GM18511 (cell line): ENCODE results near the gene ABCG1.

Source experiments
- ATAC-seq: cut with Tn5 transposase; IDR thresholded peaks from one replicate; pipeline ENCODE4 v1.9.1; 2021; ENCODE audit warnings: mild to moderate bottlenecking, moderate library complexity; ENCODE audit not compliant: unreplicated experiment

ABCG1 gene

DNA sequence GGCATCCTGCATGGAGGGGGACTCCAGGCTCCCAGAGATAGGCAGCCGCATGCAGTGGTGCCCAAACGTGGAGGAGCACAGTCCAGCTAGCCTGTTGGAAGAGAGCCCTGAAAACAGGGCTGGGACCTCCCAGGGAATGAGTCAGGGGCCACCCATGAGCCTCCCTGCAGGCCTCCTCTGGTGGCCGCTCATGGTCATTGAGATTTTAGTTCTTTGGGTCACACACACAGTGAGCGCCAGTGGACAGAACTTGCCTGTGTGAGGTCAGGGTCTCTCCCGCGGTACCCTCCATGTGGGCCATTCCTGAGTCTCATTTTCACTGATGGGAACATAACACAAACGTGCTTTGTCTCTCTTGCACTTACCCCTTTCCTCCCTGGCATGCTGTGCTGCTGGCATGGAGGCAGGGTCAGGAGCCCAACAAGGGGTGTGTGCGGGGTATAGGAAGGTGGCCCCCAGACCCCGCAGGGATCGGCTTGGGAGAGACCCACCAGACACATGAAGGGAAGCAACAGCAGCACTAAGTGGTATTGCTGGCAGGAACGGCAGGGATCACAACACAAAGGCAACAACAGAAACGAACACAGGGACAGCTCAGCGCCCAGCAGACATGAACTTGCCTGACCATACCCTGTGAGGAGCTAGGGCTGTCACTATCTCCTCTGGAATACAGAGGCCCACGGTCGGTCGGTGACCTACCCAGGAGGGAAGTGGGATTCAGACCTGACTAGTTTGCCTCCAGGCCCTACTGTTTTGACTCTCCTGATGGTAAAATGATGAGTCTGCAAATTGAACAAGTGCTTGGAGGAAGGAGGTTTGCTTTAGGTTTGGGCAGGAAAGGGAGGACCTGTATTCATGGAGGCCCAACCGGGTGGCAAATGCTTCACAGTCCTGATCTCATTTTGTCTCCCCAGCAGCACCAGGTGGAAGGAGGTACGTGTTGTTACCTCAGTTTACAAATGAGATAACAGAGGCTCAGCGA, 31.8 kb downstream of the ABCG1 start:
- ATAC-seq: no peak

DNA sequence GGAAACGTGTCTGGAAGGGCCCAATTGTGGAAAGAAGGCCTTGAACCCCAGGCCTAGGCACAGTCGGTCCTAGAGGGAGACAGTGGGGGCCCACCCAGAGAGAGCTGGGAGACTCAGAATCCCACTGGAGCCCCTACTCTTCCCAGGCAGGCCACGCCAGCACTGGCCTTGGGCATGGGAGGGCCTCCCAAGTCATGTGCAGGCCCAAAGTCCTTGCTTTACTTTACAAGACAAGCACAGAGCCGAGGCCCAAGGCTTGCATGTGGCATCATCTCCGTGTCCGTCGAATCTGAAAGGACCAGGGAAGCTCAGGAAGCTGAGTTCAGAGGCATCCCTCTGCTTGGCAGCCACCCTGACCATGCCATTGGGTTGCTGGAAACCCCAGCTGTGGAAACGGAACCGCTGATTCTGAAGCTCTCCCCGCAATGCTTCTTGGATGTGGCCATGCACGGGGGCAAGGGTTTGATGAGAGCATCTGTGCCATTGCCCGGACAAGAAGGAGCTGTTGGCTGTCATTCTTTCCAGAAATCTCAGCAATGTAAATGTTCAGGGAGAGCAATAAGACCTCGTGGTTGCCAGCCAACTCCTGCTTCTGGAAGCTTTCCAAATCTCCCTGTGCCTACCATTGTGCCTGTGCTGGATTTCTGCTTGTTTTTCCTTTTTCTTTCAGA, 32.8 kb downstream of the ABCG1 start:
- ATAC-seq: no peak

DNA sequence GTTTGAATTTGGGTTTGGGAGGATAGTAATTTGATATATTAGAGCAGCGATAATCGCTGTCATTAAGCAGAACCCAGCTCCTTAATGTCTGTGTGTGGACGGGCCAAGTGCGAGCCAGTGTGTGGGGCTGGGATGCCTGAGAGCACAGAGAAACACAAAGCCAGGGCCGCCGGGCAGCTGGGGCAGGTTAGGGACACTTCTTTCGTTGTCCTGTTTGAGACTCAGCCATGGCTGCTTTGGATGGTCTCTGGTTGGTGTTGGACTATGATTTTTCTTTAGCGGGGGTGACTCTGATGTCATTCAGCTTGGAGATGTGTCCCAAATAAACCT, 33.4 kb downstream of the ABCG1 start:
- no peak for ATAC-seq

DNA sequence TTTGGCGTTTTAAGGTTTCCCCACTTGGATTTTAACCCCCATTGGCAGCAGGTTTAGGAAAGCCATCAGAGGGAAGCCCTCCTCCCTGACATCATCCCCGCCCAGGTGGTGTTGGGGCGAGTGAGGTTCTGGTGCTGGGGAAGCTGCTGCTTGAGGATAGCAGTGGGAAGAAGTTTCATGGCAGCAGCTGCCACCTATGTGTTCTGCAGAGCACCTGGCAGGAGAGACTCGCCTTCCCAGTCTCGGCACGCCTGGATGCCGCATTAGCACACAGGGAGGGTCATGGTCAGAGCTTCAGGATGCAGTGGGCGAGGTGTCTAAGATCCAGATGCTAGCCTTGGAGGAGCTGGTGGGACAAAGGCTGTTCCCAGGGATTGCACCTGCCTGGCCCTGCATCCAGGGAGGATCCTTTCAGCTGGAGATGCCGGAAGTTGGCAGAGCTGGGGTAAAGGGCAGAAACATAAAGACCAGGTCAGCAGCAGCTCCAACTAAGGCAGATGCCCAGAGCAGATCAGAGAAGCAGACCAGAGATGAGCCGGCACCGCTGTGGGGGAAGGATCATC, 33.9 kb downstream of the ABCG1 start:
- ATAC-seq: no peak

DNA sequence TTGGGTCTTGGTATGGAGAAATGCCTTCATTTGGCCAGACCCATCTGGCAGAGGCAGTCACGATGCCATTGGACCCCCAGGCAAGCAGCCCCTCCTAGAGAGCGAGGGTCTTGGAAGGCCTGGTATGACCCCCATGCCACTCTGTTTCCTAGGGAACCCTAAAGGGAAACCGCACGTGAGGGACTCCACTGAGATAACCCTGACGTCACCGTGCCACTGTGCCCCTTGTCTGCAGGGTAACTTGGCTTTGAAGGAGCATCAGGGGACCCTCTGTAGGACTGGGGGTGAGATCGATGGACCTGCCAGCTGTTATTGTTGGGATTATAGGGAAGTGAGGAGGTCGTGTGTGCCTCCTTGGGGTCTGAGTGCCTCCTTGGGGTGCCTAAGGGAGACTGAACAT, 34.5 kb downstream of the ABCG1 start:
- no peak for ATAC-seq

DNA sequence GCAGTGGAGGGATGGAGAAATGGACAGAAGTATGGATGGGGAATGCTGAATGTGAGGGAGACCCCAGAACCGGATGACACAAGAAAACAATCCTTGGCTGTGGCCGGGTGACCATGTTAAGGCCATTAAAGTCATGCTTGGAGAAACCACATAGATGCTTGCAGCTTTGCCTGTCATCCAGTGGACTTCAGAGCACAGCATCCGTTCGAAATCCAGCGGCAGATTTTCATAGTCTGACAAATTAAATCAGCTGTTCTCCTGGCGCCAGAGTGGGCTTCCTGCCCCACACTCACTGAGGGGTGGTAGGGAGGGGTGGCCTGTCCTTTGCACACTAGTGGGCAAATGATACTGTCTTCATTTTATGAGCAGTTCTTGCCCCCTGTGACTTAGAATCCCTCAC, 35.1 kb downstream of the ABCG1 start:
- no peak for ATAC-seq

DNA sequence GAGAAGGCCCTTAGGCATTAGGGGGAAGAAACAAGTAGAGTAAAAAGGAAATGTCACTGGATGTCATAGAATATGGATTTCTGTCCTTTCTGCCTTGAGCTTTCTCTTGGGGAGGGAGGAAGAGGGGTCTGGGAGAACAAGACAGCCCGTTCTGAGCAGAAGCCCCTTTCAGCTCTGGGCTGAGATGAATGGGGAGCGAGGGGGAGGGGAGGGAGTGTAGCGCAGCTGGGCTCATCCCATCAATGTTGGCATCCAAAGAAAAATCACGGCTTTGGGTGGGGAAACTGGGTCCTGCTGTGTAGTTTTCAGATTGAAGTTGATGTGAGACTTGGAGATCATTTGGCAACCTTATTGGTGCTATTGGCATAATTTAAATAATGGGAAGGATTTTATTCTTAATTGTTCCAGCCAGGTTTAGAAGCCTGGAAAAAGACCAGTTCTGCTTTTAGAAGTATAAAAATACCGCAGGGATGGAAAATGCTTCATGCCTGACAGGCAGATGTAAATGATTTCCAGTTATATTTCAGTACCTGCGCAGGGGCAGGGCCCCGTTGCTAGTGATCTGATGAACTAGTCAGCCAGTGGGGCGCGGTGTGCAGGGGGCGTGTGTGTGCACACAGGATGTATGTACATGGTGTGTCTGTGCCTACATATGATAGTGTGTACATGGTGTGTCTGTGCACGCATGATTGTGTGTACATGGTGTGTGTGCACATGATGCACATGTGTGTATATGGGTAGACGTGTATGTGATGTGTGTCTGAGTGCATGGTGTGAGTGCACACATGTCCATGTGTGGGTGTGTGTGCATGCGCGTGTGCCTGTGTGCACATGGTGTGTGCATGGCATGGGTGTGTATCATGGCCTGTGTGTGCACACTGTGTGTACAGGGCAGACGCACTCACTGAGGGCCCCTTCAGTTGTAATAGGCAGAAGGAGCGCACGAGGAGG, 36.0 kb downstream of the ABCG1 start:
- ATAC-seq: no peak

DNA sequence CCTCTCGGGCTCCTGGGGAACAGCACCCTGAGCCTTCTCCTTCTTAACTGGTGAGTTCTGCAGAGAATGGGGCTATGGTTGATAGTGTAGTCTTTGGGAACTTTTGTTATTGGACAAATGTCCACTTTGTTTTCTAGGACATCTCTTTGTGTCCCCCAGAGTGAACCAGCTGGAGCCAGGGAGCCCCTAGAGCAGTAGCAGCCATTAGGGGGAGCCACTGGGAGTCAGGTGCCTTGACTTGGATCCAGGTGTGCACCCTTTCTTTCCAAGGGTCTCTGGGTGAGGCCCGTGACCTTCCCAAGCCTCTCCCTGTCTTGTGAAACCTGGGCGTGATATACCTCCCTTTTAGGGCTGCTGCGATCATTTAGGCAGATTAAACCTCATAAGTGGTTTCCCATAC, 36.9 kb downstream of the ABCG1 start:
- no peak for ATAC-seq

DNA sequence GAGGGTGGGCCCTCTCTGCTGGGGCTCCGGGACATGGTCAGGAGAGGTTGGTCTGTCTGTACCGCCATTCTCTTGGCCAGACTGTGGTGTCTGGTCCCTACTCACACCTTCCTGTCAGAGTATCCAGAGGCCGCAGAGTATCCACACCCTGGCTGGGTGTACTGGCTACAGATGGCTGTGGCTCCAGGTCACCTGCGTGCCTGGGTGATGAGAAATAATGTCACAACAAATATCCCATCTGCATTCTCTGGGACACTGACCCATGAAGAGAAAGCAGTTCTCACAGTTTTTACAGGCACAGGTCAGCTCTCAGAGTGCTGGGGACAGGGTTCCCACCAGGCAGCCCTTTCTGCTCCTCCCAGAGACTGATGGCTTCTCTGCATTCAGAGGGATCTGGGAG, 37.4 kb downstream of the ABCG1 start:
- no peak for ATAC-seq

DNA sequence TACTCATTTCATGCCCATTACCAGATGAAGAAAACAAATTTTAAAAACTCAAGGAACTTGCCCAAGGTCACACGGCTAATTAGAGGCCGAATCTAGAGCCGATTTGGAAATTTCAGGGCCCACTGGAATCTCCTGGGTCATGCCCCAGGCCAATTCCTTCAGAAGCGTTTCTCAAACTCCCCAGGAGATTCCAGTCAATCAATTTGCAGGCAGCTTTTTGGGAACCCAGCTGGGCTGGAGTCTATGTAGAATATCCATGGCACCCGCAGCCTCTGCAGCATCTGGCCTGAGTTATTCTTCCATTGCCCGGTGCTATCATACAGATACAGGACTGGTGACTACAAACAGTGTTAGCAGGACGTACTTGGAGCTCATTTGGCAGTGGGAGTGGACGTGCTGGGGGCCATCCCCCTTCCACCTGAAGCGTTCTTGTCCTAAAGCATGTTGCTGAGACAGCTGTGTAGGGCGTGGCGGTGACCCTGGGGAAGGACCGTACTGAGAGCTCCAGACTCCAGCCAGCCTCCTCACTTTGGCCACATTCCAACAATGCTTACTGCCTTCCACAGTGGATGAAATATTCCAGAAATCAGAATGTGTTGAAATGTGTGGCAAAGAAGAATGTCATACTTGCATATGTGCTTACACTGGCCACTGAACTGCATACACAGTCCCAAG, 38.3 kb downstream of the ABCG1 start:
- ATAC-seq: no peak

DNA sequence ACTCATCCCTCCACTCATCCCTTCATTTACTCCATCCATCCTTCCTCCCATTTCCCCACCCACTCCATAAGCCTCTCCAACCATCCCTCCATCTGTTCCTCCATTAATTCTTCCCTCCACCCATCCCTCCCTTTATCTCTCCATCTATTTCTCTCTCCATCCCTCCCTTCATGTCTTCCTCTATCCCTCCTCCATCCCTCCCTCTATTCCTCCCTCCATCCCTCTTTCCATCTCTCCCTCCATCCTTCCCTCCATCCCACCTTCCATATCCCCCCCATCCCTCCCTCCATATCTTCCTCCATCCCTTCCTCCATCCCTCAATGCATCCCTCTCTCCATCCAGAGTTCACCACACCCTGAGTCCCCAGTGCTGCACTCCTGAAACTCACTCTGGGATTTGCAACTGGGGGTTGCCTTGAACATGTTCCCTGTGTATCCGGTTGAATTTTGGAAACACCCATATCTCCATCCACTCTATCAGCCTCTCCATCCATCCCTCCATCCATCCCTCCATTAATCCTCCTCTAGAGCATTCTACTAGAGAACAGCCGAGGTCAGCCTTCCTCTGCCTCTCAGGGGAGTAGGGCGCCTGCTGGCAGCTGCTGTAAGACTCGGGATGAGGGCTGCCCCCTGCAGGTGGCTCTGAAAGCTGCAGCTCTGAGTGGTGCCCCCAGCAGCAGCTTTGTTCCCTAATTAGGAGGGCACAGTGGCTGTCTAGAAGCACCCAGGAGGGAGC, 39.4 kb downstream of the ABCG1 start:
- ATAC-seq: no peak

DNA sequence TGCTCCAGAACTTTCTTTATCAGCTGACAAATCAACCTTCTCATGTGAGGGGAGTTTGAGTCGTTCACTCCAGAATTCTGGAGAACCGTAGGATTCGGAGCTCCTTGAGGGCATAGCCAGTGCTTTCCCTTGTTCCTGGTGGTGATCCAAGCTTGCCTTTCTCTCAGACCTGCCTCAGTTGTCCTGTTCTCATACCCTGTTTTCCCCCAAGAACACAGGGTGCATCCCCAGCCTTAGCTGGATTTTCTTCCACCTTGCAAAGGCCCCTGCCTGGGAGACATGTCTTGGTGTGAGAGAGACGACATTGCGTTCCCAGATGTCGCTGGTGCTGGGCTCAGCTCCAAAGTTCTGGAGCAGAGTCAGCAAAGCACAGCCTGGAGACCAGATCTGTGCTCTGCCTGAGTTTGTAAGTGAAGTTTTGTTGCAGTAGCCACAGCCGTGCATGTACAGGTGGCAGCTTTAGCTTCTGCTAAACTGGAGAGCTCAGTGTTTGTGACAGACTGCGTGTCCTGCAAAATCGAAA, 40.0 kb downstream of the ABCG1 start:
- ATAC-seq: no peak

DNA sequence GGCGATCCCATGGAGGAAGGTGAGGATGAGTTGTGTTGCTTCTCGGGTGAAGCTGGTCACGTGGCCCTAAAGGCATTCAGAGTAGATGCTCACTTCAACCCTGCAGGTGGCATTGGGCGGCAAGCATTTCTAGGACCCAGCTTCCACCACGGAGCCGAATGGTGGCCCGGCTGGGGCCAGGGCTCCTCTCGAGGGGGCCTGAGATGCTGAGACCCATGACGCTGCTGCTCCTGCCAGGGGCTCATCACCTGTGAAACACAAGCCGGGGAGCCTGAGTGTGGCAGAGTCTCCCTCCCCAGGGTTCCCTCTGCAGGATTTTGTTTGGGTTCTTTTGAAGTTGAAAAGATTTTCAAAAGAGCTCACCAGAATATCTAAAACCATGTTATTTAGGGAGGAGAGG, 41.2 kb downstream of the ABCG1 start:
- ATAC-seq: no peak

DNA sequence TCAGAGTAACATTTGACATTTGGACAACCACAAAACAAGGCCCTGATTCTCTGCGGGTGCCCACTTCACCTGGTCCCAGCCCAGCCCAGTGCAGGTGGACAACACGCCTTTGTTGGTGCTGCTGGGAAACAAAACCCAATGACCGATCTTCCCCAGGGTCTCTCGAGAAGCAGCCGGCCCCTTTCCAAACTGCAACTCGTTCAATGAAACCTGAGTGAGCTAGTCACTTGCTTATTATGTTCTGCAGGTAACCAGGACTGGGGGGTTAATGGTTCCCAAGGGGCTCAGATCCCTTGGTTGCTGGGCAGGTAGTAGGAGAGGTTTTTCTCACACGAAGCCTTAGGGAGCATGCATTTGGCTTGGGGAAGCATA, 42.9 kb downstream of the ABCG1 start:
- ATAC-seq: no peak

DNA sequence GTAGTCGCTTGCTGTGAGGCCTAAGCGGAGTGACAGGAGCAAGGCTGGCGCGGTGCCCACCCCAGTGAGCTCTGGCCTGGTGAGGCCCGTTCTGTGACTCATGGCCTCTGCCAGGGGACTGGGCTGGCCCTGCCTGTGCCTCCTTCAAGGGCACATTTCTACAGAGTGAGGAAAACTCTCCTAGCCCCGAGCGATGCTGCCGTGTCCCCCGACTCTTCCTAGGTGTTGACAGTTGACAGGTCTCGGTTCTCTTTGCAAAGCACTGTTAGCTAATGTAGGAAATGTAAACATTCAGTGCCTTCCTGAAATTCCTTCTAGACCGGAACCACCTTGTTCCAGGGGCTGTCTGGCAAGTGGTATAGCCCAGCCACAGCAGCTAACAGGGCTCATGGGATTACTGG, 43.9 kb downstream of the ABCG1 start:
- ATAC-seq: no peak

DNA sequence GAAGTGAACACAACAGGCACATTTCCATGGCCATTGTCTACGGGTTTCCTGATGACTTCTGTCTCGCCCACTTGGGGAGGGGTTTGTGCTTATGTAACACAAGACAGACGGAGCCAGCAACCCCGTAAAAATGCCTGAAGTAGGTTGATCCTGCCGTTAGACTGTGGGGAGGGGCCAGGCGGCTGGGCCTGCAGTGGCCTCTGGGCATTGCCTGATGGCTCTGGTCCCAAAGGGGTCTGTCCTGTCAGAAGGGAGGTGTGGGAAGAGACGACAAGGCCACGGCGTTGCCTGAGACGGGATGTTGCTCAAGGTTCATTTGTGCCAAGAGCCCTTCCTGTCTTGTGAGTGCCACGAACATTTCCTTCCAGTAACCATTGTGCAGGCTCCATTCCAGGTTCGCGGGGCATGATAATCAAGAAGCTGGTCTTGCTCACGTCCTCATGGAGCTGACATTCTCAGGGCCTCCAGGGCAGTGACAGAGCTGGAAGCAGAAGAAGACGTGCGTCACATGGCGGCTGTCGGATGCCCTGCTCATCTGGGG, 44.7 kb downstream of the ABCG1 start:
- ATAC-seq: no peak

DNA sequence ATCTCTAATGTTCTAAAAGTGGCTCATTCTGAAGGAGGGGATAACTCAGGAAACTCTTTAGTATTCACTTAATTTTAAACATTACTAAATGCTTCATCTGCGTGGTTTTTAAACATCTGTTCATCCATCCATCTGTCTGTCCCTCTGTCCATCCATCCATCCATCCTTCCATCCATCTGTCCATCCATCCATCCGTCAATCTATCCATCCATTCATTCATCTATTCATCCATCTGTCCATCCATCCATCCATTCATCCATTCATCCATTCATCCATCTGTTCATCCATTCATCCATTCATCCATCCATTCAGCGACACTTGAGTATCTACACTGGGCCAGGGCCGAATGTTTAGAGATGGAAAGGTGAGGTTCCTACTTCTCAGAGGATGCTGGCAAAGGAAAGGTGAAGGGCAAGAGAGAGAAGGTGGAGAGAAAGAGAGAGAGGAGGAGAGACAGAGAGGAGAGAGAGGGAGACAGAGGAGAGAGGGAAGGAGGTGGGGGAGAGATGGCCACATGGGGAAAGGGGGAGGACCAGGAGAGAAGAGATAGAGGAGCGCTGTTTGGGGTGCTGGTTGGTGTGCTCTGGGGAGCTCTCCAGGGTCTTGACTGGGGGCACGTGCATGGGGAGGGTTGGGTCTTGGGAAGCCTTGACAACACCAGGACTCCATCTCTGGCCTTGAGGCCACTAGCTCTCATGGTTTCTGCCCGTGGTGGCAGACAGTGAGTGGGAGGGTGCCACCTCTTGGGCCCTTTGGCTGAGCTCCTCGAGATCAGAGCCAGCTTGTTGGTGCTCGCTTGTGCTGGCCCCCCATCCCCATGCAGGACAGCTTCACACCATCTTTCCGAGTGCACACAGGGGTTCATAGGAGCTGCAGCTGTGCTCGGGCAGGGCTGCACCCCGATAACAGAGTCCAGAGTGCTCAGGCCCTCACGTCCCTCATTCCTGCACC, 45.6 kb downstream of the ABCG1 start:
- ATAC-seq: no peak

DNA sequence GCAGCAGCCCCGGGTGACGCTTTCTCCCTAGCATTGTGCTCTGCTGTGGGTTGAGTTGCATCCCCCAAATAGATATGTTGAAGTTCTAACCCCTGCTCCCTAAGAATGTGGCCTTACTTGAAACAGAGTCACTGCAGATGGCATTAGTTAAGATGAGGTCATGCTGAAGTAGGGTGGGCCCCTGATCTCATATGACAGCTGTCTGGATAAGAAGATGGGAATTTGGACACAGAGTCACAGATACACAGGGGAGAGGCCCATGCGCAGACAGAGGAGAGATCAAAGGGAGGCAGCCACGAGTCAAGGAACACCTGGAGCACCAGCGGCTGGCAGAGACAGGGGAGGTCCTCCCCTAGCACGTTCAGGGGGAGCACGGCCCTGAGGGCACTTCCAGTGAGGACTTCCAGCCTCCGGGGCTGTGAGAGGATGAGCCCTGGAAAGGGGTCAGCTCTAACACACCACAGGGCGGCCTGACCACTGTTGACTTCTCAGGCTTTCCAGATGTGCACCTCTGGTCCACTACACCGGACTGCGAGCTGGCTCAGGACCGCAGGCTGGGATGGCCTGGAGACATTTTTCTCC, 46.4 kb downstream of the ABCG1 start:
- no peak for ATAC-seq
